ENCODE results near the gene RANBP3.

Gene RANBP3

GRCh38 chr19:5927441-5927821 is 50.5 kb downstream of the RANBP3 start:
- no peak for DNase-seq (ENCODE audit: low read depth in 2 of 2, low spot score in 1 of 2)

GRCh38 chr19:5926641-5927440 is 51.1 kb downstream of the RANBP3 start:
- DNase-seq (ENCODE audit: low read depth in 2 of 2, low spot score in 1 of 2) = no peak

GRCh38 chr19:5925830-5926427 is 52.0 kb downstream of the RANBP3 start:
- DNase-seq (ENCODE audit: low read depth in 2 of 2, low spot score in 1 of 2) = no peak

GRCh38 chr19:5923356-5923755 is 54.6 kb downstream of the RANBP3 start:
- no peak for DNase-seq (ENCODE audit: low read depth in 2 of 2, low spot score in 1 of 2)

GRCh38 chr19:5922161-5922545 is 55.8 kb downstream of the RANBP3 start:
- no peak for DNase-seq (ENCODE audit: low read depth in 2 of 2, low spot score in 1 of 2)

- DNase-seq (ENCODE audit: low read depth in 2 of 2, low spot score in 1 of 2) = no peak
Measured at GRCh38 chr19:5921516-5922160, 56.3 kb downstream of the RANBP3 start.

- DNase-seq (ENCODE audit: low read depth in 2 of 2, low spot score in 1 of 2) = no peak
Measured at GRCh38 chr19:5918463-5919079, 59.4 kb downstream of the RANBP3 start.

- DNase-seq (ENCODE audit: low read depth in 2 of 2, low spot score in 1 of 2) = no peak
Measured at GRCh38 chr19:5917431-5918107, 60.4 kb downstream of the RANBP3 start.

GRCh38 chr19:5916181-5916708 is 61.7 kb downstream of the RANBP3 start:
- DNase-seq (ENCODE audit: low read depth in 2 of 2, low spot score in 1 of 2) = no peak

- no peak for DNase-seq (ENCODE audit: low read depth in 2 of 2, low spot score in 1 of 2)
Measured at GRCh38 chr19:5915782-5916165, 62.2 kb downstream of the RANBP3 start.

GRCh38 chr19:5914946-5915781 is 62.8 kb downstream of the RANBP3 start:
- DNase-seq (ENCODE audit: low read depth in 2 of 2, low spot score in 1 of 2) = no peak

- no peak for DNase-seq (ENCODE audit: low read depth in 2 of 2, low spot score in 1 of 2)
Measured at GRCh38 chr19:5914358-5914774, 63.6 kb downstream of the RANBP3 start.

GRCh38 chr19:5913739-5914357 is 64.1 kb downstream of the RANBP3 start, which contains the start of gene CAPS:
Gene CAPS (plus strand): TSS chr19:5914254. CDS start chr19:5914407, 153 bp downstream.
- DNase-seq (ENCODE audit: low read depth in 2 of 2, low spot score in 1 of 2) = no peak

GRCh38 chr19:5911366-5911765 is 66.6 kb downstream of the RANBP3 start:
- DNase-seq (ENCODE audit: low read depth in 2 of 2, low spot score in 1 of 2) = no peak

GRCh38 chr19:5910638-5910907 is 67.4 kb downstream of the RANBP3 start:
- DNase-seq (ENCODE audit: low read depth in 2 of 2, low spot score in 1 of 2) = no peak

- no peak for DNase-seq (ENCODE audit: low read depth in 2 of 2, low spot score in 1 of 2)
Measured at GRCh38 chr19:5908773-5909442, 69.0 kb downstream of the RANBP3 start.

- no peak for DNase-seq (ENCODE audit: low read depth in 2 of 2, low spot score in 1 of 2)
Measured at GRCh38 chr19:5907241-5907640, 70.7 kb downstream of the RANBP3 start.

GRCh38 chr19:5905114-5905778 is 72.7 kb downstream of the RANBP3 start:
- DNase-seq (ENCODE audit: low read depth in 2 of 2, low spot score in 1 of 2) = no peak

All from stimulated activated CD8-positive, alpha-beta memory T cell treated with anti-CD3 and anti-CD28 coated beads, Interleukin-4, amount 100 ng/mL, for 4 hours (primary cell).